BLaER1 treated with 17β-estradiol and CSF1 and Interleukin-3, amounts not matched to agents 10 nM and 100 nM (cell line): ENCODE results near the gene ARMC3.

Experiments used
- H3K27ac ChIP-seq, 11 experiments: shearing (Covaris generic); formaldehyde crosslinking; 2 replicates each; pipeline ENCODE4 v1.8.1; 2022
- H3K27me3 ChIP-seq, 11 experiments: shearing (Covaris generic); formaldehyde crosslinking; 2 replicates each; pipeline ENCODE4 v1.8.1; 2022
- H3K36me3 ChIP-seq, 11 experiments: shearing (Covaris generic); formaldehyde crosslinking; 2 replicates each; pipeline ENCODE4 v1.8.1; 2022
- H3K4me1 ChIP-seq, 10 experiments: shearing (Covaris generic); formaldehyde crosslinking; 2 replicates each; pipeline ENCODE4 v1.8.1; 2022
- H3K4me2 ChIP-seq, 11 experiments: shearing (Covaris generic); formaldehyde crosslinking; 2 replicates each; pipeline ENCODE4 v1.8.1; 2022
- H3K4me3 ChIP-seq, 10 experiments: shearing (Covaris generic); formaldehyde crosslinking; 2 replicates each; pipeline ENCODE4 v1.8.1; 2022
- H3K9ac ChIP-seq, 11 experiments: shearing (Covaris generic); formaldehyde crosslinking; 2 replicates each; pipeline ENCODE4 v1.8.1; 2022
- H3K9me3 ChIP-seq, 11 experiments: shearing (Covaris generic); formaldehyde crosslinking; replicated peaks in 1 of 11; 2 replicates each; pipeline ENCODE4 v1.8.1; 2022
- H4K20me1 ChIP-seq, 11 experiments: shearing (Covaris generic); formaldehyde crosslinking; 2 replicates each; pipeline ENCODE4 v1.8.1; 2022
- Cebpa-rat ChIP-seq, 11 experiments: shearing (Covaris generic); IDR thresholded peaks; 2 replicates each; pipeline ENCODE4 v1.8.1; 2022

The ARMC3 gene

GRCh38 chr10:22945934-22946673, 18.3 kb downstream of the ARMC3 start:
- no peak overlapping the region for H3K4me2 ChIP-seq
- no peak overlapping the region for H3K9ac ChIP-seq
- no peaks in the 10 kb centered on the region for H3K27me3 ChIP-seq
- no peak overlapping the region for H3K4me3 ChIP-seq
- TF ChIP-seq Cebpa-rat (IDR thresholded peaks at IDR 0.05) = no peak
- peaks cover 16 to 34% (median 26%) of the 10 kb centered on the region in 11 experiments for H3K9me3 ChIP-seq
- H3K27ac ChIP-seq = no peak overlapping the region
- H3K4me1 ChIP-seq = no peaks in the 10 kb centered on the region
- no peaks in the 10 kb centered on the region for H4K20me1 ChIP-seq
- H3K36me3 ChIP-seq = no peaks in the 10 kb centered on the region

GRCh38 chr10:22954970-22955369, 27.1 kb downstream of the ARMC3 start:
- Histone ChIP-seq H3K27ac (no peak overlapping the region), H3K9me3 (peaks cover 0 to 4% (median 0%) of the 10 kb centered on the region in 11 experiments; a peak in 3 of 22 replicates), H3K36me3 (no peaks in the 10 kb centered on the region), H3K9ac (no peak overlapping the region), H4K20me1 (no peaks in the 10 kb centered on the region), H3K4me2 (no peak overlapping the region), H3K27me3 (no peaks in the 10 kb centered on the region), H3K4me3 (no peak overlapping the region), H3K4me1 (no peaks in the 10 kb centered on the region)
- TF ChIP-seq Cebpa-rat (IDR thresholded peaks at IDR 0.05) = no peak

DNA sequence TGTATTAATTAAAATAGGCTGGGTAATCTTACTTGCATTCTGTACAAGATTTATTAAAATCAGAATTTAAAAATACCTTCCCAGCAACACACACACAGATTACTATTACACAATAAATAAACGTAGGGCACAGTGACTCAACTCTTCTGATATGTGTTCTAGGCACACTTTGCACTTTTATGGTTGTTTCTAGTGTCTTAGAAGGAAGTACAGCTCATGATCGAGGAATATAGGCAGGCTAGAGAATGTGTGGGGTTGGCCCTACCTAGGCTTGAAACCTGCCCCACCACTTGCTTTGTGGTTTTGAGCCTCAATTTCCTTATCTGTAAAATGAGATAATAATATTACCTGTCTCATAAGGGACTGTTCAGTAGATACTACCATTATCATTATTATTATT, 30.5 kb downstream of the ARMC3 start:
- H4K20me1 ChIP-seq = no peaks in the 10 kb centered on the region
- no peaks in the 10 kb centered on the region for H3K4me1 ChIP-seq
- no peak overlapping the region for H3K4me2 ChIP-seq
- no peak for TF ChIP-seq Cebpa-rat (IDR thresholded peaks at IDR 0.05)
- no peaks in the 10 kb centered on the region for H3K27me3 ChIP-seq
- H3K36me3 ChIP-seq = no peaks in the 10 kb centered on the region
- H3K9ac ChIP-seq = no peak overlapping the region
- H3K9me3 ChIP-seq = no peaks in the 10 kb centered on the region
- no peak overlapping the region for H3K27ac ChIP-seq
- no peak overlapping the region for H3K4me3 ChIP-seq

GRCh38 chr10:22959292-22959691, 31.4 kb downstream of the ARMC3 start:
- Histone ChIP-seq H3K27me3 (no peaks in the 10 kb centered on the region), H3K27ac (no peak overlapping the region), H3K4me1 (no peaks in the 10 kb centered on the region), H3K9me3 (no peaks in the 10 kb centered on the region), H3K4me3 (no peak overlapping the region), H4K20me1 (no peaks in the 10 kb centered on the region), H3K36me3 (no peaks in the 10 kb centered on the region), H3K9ac (no peak overlapping the region), H3K4me2 (no peak overlapping the region)
- TF ChIP-seq Cebpa-rat (IDR thresholded peaks at IDR 0.05) = no peak

DNA sequence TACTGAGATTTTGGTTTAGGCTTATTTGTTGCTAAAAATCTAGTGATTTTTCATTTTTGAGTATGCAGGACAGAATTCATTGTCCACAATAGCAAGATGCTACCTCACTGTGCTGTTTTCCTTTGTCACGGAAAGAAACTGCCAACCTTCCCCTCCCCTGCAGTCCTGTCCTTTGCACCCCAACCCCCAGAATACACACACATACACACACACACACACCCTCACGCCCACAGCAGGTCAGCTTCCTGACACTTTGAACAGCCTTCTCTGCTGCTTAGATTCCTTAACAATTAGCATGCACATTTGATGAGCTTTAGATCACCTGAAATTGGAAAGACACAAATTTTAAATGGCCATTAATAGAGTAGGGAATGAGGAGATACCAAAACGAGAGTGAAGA, 32.1 kb downstream of the ARMC3 start:
- Histone ChIP-seq H3K4me1 (no peaks in the 10 kb centered on the region), H4K20me1 (no peaks in the 10 kb centered on the region), H3K27ac (no peak overlapping the region), H3K9ac (no peak overlapping the region), H3K4me3 (no peak overlapping the region), H3K36me3 (no peaks in the 10 kb centered on the region), H3K27me3 (no peaks in the 10 kb centered on the region), H3K4me2 (no peak overlapping the region), H3K9me3 (no peaks in the 10 kb centered on the region)
- no peak for TF ChIP-seq Cebpa-rat (IDR thresholded peaks at IDR 0.05)

DNA sequence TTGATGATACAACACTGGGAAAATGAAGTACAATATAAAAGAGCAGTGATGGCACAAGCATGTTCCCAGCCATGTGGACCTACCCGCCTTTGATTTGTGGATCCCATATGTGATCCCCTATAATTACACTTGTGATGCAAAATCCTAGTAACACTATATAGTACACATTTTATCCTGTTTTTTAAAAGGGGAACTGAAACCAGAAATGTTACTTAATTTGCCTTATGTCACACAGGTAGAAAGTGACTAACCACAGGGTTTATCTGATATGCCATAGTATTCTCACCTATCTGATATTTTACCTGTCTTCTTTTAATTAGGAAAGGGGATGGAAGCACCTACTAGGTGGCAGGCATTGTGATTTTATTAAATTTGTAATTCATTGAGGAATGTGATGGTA, 35.0 kb downstream of the ARMC3 start:
- Histone ChIP-seq H3K36me3 (no peaks in the 10 kb centered on the region), H3K4me2 (no peak overlapping the region), H4K20me1 (no peaks in the 10 kb centered on the region), H3K27me3 (no peaks in the 10 kb centered on the region), H3K9ac (no peak overlapping the region), H3K4me3 (no peak overlapping the region), H3K27ac (no peak overlapping the region), H3K9me3 (no peaks in the 10 kb centered on the region), H3K4me1 (peaks cover 0 to 10% (median 4%) of the 10 kb centered on the region in 10 experiments; a peak in 16 of 20 replicates)
- TF ChIP-seq Cebpa-rat (IDR thresholded peaks at IDR 0.05) = no peak

- no peaks in the 10 kb centered on the region for H4K20me1 ChIP-seq
- no peak overlapping the region for H3K27ac ChIP-seq
- no peaks in the 10 kb centered on the region for H3K36me3 ChIP-seq
- no peak overlapping the region for H3K4me2 ChIP-seq
- no peaks in the 10 kb centered on the region for H3K27me3 ChIP-seq
- no peak overlapping the region for H3K4me3 ChIP-seq
- no peak for TF ChIP-seq Cebpa-rat (IDR thresholded peaks at IDR 0.05)
- H3K9me3 ChIP-seq = no peaks in the 10 kb centered on the region
- H3K4me1 ChIP-seq = peaks cover 0 to 11% (median 8%) of the 10 kb centered on the region in 10 experiments; a peak in 17 of 20 replicates
- no peak overlapping the region for H3K9ac ChIP-seq
These were observed 41.9 kb downstream of the ARMC3 start for GRCh38 chr10:22969704-22970103.

- Histone ChIP-seq H3K4me2 (no peak overlapping the region), H3K9ac (no peak overlapping the region), H3K9me3 (no peaks in the 10 kb centered on the region), H3K27ac (no peak overlapping the region), H3K4me3 (no peak overlapping the region), H3K27me3 (no peaks in the 10 kb centered on the region), H3K4me1 (peaks cover 0 to 7% (median 0%) of the 10 kb centered on the region in 10 experiments; a peak in 3 of 20 replicates), H4K20me1 (no peaks in the 10 kb centered on the region), H3K36me3 (no peaks in the 10 kb centered on the region)
- TF ChIP-seq Cebpa-rat (IDR thresholded peaks at IDR 0.05) = no peak
These were observed 48.7 kb downstream of the ARMC3 start for GRCh38 chr10:22976534-22976933.

GRCh38 chr10:22977751-22978150, 49.9 kb downstream of the ARMC3 start:
- no peak for TF ChIP-seq Cebpa-rat (IDR thresholded peaks at IDR 0.05)
- Histone ChIP-seq H3K36me3 (no peaks in the 10 kb centered on the region), H3K4me2 (no peak overlapping the region), H3K4me3 (no peak overlapping the region), H3K27me3 (no peaks in the 10 kb centered on the region), H3K9ac (no peak overlapping the region), H3K4me1 (peaks cover 0 to 7% (median 0%) of the 10 kb centered on the region in 10 experiments; a peak in 3 of 20 replicates), H4K20me1 (no peaks in the 10 kb centered on the region), H3K9me3 (no peaks in the 10 kb centered on the region), H3K27ac (no peak overlapping the region)

GRCh38 chr10:22978287-22978686, 50.4 kb downstream of the ARMC3 start:
- no peaks in the 10 kb centered on the region for H3K36me3 ChIP-seq
- no peak overlapping the region for H3K4me3 ChIP-seq
- no peak overlapping the region for H3K9ac ChIP-seq
- no peak overlapping the region for H3K27ac ChIP-seq
- H3K27me3 ChIP-seq = no peaks in the 10 kb centered on the region
- H3K4me2 ChIP-seq = no peak overlapping the region
- no peaks in the 10 kb centered on the region for H3K9me3 ChIP-seq
- TF ChIP-seq Cebpa-rat (IDR thresholded peaks at IDR 0.05) = no peak
- no peaks in the 10 kb centered on the region for H4K20me1 ChIP-seq
- peaks cover 0 to 7% (median 0%) of the 10 kb centered on the region in 10 experiments; a peak in 3 of 20 replicates for H3K4me1 ChIP-seq
